Right ventricle myocardium superior (tissue), 1 donor: Measurements from ENCODE around the gene BET1. TPM values are rescaled to one million over a fixed set of nuclear protein-coding genes. Genes with fewer than 3 reads are reported as not detected.

Experiments used
- ATAC-seq: fragments of 200-7000 bp; cut with Tn5 transposase; one replicate; pipeline ENCODE4 v1.9.1; 2020; ENCODE audit warnings: mild to moderate bottlenecking; ENCODE audit not compliant: poor library complexity
- DNase-seq: peaks from one replicate; pipeline ENCODE4 v3.0.0-alpha.2; 2020
- intact Hi-C: fragments of 100-400 bp; cut with DNase I; formaldehyde crosslinking; loops from one replicate; pipeline ENCODE4 v1.11.2; 2022
- total RNA-seq: library from RNA; stranded (reverse); fragmentation: NEBNext Ultra II Directional; extraction: Animal tissue kit (Norgen Biotek cat#: 25700); gene quantifications from one replicate; pipeline ENCODE4 v1.2.1, GENCODE V29; 2021
- donor health status: DM: no; HTN: yes; CAD: no; lungs with severe emphysema.

The BET1 gene
- total RNA-seq, 1 donor from 2014 or later = 12.6 TPM

DNA sequence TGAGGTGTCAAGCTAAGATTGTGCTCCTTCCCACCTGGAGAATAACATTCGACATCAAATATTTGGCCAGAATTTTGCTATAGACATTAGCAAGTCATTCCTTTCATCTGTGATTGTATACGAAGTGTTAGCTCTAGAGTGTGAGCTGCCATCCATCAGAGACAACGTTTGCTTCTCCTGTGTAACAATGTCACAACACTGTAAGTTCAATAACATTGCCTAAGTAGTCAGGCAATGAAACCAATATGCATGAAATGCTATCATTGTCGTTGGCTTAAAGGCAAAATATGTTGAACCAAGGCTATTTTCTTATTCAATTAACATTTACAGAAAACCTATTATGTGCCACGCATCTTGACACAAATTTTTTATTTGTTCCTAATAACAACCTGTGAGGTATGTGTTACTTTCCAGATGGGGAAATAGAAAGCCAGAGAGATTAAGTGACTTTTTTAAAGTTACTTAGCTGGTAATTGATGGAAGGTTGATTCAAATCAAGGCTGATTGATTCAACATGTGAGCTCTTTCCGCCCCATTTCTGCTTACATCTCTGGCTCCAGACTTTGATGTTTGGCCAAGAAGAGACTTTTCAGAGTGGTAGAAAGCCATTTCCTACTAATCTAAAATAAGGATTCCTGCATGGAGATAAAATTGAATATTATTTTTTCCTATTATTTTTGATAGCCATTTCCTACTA, 32.0 kb downstream of the BET1 start:
- intact Hi-C loops = no loop called here
- DNase-seq (no peak), ATAC-seq (no peak)

DNA sequence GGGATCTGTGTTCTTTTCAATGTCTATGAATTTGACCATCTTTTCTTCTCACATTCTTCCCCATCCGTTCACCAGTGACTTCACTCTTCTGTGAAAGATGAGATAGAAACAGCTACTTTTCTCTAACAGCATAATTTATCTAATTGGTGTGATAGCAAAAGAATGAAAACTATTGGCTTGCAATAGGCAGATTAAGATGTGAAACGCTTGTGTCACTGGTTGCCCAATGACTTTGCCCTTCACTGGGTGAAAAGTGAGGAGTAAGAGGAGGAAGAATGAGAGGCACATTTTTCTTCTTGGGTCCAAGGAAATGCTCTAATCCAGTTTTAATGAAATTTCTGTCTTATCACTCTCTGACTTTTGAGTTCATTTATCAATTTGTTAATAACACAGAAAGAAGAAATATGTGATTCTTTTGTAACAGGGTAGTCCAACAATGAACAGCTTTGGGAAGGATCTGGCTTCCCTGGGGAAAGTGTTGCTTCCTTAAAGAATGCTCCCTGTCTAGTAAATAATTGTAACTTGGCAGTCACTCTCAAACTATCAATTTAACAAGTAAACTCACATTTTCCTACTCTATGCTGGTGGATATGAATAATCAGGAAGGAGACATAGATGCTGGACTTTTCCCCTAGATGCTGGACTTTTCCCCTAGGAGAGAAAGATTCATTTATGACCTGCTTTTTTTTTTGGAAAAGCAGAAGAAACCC, 35.1 kb downstream of the BET1 start:
- intact Hi-C loops = no loop called here
- DNase-seq (no peak), ATAC-seq (no peak)

DNA sequence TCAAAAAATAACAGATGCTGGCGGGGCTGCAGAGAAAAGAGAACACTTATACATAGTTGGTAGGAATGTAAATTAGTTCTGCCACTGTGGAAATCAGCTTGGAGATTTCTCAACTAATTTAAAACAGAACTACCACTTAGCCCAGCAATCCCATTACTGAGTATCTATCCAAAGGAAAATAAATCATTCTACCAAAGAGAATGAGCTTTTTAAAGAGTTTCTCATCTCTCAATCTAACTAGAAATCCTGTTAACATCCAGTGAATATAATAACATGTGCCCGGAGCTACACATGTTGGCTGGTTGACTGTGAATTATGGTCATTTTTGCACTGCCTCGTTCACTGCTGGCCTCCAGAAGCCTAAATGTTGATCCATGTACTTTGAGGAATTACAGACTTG, 39.3 kb downstream of the BET1 start:
- intact Hi-C loops = no loop called here
- no peak for DNase-seq
- no peak for ATAC-seq

DNA sequence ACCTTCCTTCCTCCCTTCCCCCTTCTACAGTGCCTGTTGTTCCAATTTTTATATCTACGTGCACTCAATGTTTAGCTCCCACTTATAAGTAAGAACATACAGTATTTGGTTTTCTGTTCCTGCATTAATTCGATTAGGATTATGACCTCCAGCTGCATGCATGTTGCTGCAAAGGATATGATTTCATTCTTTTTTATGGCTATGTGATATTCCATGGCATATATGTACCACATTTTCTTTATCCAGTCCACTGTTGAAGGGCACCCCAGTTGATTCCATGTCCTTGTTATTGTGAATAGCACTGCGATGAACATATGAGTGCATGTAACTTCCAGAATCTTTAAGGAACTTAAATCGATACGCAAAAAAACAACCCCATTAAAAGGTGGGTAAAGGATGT, 39.9 kb downstream of the BET1 start:
- DNase-seq (no peak), ATAC-seq (no peak)
- intact Hi-C loops = no loop called here

DNA sequence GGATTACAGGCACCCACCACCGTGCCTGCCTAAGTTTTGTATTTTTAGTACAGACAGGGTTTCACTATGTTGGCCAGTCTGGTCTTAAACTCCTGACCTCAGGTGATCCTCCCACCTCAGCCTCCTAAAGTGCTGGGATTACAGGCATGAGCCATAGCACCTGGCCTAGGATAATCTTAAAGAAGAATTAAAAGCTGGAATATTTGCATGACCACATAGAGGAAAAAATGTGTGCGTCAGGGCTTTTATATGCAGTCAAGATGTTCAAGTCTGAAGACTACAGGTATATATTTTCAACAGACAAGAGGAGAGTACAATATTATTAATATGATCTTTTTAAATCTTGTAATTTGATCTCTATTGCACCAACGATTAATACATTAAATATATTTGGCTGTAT, 43.2 kb downstream of the BET1 start:
- no peak for DNase-seq
- ATAC-seq = no peak
- intact Hi-C loops = no loop called here

DNA sequence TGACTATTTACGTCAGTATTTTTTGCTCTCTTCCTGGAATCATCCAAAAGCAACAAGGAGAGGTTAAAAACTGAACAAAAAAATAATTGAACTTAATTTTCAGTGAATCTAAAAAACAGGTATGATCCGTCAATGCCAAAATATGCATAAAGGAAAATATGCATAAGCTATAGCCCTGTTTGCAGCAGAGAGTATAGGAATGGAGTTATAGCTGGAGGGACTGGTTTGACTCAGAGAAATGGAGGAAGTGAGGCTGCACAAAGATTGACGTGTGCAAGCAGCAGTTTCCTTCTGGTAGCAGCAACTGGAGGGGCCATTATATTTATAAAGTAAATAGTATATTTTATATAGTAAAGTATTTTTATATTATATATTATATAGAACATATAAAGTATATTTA, 45.5 kb downstream of the BET1 start:
- ATAC-seq (no peak), DNase-seq (no peak)
- intact Hi-C loops = no loop called here

DNA sequence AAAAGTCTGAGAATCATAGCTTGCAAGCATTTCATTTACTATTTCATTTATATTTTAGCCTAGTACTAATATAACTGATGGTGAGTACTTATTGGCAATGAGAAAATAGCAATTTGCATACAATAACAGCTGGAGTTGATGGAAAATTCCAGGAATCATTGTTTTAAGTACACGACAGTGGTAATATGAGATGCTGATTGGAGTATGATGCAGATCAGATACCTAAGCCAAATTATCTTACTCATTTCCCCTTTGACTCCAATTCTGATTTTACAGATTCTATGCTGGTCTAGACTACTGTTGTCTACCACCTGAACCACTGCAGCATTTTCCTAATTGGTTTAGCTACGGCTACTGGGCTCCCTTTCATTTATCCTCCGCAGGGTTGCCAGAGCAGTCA, 45.9 kb downstream of the BET1 start:
- ATAC-seq = no peak
- DNase-seq = no peak
- intact Hi-C loops = no loop called here

DNA sequence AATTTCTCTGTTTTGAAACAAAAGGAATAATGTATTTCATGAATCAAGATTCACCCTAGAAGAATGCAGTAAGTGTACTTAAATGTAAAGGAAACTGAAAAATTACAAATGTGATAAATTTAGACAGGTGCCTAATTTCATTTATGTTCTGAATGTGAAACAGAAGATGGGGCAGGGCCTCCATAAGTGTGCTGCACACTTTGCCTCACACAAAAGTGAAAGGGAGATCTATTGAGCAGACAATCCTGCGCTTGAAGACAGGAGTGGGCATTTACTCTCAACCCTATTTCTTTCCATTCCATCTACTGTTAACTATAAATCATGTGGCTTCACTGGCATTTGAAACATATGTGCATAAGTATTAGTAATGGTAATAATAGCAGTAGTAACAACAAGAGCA, 46.4 kb downstream of the BET1 start:
- intact Hi-C loops = no loop called here
- no peak for ATAC-seq
- no peak for DNase-seq

DNA sequence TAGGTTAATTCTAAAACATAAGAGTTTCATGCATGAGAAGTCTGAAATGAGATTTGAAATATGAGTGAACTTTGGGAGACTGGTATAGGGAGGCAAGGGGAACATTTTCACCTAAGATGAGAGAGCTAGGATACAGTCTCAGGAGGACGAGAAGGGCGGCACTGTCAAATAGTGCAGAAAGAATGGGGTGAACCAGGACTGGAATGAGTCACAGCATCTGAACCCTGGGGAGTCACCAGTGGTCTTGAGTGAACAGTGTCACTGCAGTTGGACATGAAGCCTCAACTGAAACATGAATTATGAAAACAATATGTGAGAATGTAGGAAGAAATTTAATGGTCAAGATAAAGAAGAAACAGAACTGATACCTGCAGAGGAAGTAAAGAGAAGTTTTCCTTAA, 48.9 kb downstream of the BET1 start:
- no peak for ATAC-seq

DNA sequence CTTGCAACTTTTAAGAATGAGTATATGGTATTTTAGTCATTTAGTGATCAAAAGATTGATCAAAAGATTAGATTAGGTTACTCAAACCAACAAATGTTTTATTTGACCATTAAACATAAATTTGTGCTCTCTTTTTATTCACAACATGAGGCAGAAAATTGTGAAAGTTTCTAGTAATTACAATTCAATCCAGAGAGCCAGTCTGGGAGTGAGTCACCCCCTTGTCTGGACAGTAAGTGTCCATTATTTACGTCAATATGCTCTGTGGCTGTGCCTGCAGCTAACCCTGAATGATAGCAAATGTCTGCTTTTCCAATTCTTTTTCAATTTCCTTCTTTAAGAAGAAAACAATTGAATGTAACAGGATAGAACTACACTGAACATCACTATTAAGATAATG, 54.7 kb downstream of the BET1 start:
- ATAC-seq = no peak
- DNase-seq = no peak
- intact Hi-C loops = no loop called here

More for the DNA sequence above, 48.9 kb downstream of the BET1 start:
- intact Hi-C loops = no loop called here
- DNase-seq = no peak

DNA sequence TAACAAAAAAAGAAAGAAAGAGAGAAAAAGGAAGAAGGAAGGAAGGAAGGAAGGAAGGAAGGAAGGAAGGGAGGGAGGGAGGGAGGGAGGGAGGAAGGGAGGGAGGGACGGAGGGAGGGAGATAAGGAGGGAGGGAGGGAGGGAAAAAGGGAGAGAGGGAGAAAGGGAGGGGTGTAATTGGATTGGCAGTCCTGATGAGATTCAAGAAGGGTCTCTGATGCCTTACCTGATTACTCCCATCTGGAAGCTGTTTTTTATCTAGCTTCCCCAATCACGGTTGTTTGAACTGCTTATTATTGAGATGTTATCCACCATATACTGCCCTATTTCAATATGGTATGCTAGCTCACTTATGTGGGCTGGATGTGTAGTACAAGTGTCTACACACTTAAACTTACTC, 55.3 kb downstream of the BET1 start:
- intact Hi-C loops = no loop called here
- ATAC-seq (no peak), DNase-seq (no peak)

DNA sequence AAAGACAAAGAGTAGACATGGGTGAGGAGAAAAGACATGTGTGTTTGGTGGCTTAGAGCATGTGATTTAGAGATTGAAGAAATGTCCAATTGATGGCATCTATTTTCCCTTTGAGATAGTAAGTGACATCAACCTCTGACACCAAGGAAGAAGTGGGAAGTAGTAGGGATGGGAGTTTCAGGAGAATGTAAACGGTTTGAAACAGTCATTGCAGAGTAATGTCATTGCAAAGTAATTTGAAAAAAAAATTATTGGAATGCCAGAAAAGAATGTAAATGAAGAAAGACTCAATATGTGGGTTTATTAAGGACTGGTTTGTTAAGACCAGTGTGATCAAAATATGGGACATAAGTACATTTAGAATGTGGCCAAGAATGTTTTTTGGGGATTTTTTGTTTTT, 56.0 kb downstream of the BET1 start:
- ATAC-seq (no peak), DNase-seq (no peak)
- intact Hi-C loops = no loop called here

DNA sequence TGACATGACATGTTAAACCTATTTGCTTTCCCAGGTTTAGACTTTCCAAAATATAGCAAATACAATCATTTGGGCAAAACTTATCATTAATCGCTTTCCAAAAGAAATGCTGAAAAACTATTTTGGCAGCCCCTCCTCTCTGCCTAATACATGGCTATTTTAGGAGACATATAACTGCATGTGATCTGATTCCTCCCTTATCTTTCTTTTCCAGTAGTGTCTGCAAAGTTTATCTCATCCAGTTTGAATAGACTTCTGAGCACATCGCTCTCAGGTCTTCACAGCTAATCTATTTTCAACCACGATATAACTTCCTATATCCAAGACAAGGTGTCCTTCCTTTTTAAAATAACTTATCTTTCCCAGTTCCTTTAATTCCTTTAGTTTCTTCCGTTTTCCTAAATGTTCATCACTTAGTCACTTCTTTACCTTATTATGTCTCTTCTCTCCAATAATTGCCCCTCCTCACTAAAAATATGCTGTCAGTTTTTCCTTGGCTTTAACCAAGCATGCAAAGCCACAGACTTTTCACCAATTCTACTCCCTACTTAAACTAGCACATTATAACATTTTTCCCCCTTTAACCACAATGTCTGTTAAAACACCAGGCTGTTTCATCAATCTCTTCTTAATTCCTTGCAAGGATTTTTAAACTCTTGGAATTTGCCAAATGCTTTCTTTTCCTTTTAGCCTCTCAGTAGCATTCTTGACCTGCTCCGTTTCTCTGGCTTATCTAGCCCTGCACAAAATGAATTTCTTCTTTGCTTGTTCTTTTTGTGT, 58.2 kb downstream of the BET1 start:
- ATAC-seq (no peak), DNase-seq (no peak)
- intact Hi-C loops = no loop called here

DNA sequence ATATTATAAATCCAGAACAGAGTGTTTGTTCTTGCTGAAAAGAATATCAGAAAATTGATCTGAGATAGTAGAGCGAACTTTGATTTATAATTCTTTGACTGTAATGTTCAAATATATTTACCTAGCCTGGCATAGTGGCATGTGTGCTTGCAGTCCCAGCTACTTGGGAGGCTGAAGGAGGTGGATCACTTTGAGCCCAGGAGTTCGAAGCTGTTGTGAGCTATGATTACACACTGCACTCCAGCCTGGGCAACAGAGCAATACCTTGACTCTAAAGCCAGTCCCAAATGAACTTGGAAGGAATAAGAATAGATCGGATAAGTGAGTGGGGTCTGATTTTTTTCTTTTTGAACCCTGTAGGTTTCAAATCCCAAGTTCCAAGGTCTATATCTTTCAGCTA, 59.1 kb downstream of the BET1 start:
- no peak for ATAC-seq
- intact Hi-C loops = no loop called here
- no peak for DNase-seq

DNA sequence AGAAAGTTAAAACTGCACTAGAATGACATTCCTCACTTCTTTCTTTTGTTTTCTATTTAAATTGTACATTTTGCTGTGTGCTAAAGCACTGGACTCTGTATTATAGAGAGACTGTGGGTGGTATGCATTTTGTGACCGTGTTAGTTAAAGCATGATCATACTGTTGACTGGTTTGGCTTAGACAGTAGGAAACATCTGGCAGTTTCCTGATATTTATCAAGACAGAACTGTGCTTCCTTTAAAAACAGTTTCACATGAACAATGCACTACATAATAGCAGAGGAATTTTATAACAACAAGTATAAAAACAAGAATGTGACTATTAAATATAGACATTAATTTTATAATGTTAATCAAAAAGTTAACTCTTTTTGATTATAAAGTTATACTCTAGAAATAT, 59.5 kb downstream of the BET1 start:
- DNase-seq (no peak), ATAC-seq (peak; percentile 36)
- intact Hi-C loops = no loop called here

DNA sequence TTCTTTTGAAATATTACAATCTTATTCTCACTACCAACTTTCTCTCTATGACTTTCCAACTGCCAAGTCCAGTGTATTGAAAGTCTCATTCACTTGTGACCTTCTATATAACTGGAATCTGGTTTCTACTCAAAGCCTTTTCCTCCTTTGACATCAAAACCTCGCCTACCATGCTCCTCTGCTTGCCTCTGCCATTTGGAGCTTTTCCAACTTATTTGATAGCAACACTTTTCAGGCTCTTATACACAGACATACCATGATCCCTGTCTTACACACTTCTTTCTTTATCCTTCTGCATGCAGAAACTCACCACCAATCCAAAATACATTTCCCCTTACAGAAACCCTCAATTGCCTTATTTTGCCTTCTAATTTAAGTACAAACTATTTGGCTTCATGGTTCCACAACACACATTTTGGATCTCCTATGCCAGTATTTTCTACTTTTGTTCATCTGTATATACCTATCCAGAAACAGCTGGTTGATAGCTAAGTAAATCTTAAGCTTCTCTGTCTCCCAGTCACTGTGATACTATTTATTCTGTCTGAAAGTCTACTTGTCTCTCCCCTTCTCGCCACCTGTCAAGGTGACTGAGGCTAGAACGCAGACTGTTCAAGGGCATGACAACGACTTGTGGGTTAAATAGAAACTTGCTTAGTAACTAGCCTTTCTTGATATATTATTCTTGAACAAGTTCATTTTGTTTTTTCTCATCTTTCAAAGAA, 60.2 kb downstream of the BET1 start:
- DNase-seq = no peak
- intact Hi-C loops = no loop called here
- no peak for ATAC-seq
